NCI-H1092 treated with DMSO at 0.1 percent for 48 hours (cell line): Measurements from ENCODE around the gene CCR4.
A peak's percentile ranks its signal among the peaks of the same experiment; 100 is the strongest.
"Not testable (repeated sequence)": the region's sequence is repeated elsewhere in the genome, so short reads cannot be mapped to it uniquely, and the experiment has no call there.

Experiments used
- DNase-seq: peaks from one replicate; lab custom pipeline; 2025; lab: John Stamatoyannopoulos, UW

CCR4 gene

DNA sequence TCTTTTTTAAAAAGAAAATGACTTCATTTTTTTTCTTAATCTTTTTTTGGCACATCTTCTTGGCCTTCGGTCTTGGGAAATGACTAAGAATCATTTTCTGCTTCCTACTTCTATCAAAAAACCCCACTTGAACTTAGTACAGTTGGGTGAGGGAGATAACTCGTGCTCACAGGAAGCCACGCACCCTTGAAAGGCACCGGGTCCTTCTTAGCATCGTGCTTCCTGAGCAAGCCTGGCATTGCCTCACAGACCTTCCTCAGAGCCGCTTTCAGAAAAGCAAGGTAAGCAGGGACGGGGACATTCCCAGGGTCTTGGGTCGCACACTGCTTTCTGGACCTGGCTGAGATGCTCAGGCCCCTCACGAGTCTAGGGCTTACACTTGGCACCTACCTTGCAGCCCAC, at the start of gene CCR4:
CCR4 (plus strand) TSS at position 235 of the 402 bp plus-strand sequence. CDS start 1,779 bp downstream, outside the sequence.
- no peak for DNase-seq

DNA sequence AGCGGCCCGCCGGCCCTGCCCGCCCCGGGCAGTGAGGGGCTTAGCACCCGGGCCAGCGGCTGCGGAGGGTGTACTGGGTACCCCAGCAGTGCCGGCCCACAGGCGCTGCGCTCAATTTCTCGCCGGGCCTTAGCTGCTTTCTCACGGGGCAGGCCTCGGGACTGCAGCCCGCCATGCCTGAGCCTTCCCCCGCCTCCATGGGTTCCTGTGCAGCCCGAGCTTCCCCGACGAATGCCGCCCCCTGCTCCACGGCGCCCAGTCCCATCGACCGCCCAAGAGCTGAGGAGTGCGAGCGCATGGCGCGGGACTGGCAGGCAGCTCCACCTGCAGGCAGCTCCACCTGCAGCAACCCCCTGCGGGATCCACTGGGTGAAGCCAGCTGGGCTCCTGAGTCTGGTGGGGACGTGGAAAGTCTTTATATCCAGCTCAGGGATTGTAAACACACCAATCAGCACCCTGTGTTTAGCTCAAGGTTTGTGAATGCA, 48.5 kb upstream of the CCR4 start:
- DNase-seq, result not testable (repeated sequence)

DNA sequence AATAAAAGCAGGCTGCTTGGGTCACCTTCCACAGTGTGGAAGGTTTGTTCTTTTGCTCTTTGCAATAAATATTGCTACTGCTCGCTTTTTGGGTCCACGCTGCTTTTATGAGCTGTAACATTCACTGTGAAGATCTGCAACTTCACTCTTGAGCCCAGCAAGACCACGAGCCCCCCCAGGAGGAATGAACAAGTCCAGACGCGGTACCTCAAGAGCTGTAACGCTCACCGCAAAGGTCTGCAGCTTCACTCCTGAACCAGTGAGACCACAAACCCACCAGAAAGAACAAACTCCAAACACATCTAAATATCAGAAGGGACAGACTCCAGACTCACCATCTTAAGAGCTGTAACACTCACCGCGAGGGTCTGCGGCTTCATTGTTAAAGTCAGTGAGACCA, 47.5 kb upstream of the CCR4 start:
- no peak for DNase-seq

DNA sequence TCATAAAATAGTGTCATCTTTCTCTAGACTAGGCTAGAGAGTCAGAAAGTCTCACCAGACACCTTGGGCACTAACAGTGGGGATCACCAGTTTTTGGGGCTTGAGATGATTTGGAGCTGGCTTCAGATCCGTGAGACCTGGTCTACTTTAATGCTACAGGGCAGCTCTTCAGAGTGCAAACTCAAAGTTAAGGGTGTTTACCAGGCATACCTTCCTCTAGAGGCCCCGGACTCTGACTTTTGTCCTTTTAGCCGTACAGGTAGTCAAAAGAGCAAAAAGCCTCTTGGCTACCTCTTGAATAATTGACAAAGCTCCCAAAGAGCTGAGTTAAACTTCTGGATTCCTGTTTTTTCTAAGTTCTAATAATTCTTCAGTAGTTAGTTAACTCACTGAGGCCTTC, 41.4 kb upstream of the CCR4 start:
- DNase-seq, result no peak

DNA sequence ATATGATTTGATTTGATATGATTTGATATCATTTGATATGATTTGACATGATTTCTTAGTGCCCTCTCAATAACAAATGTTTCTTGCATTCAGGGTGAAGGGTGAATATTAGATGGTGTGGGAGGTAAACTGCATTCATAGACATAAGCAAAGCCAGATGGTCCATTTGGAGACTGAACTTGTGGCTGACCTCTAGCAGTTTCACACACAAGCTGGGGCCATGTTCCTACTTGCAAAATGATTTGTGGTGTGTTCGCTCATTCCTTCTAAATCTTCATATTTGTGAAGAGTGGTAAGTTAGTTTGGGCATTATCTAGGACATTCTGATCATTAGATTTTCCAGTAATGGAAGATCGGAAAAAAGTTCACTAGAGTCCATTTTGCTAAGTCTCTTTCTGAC, 40.5 kb upstream of the CCR4 start:
- DNase-seq, result no peak

DNA sequence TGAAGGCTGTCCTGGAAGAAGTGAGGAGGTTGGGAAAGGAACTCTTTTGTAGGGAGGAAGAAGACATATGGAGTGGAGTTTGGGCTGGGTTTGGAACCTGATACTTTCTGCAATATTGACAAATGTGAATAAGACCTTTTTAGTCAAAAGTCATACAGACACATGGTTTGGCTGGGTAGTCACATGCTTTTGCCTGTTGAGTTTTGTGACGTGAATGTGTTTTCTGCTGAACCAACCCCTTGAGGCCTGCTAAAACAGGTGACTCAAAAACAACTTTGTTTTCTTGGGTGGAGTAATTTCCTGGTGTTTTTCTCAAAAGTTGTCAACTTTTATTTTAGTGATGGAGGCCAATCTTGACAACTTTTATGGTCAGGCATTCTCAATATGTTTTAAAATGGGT, 39.4 kb upstream of the CCR4 start:
- DNase-seq, result no peak

DNA sequence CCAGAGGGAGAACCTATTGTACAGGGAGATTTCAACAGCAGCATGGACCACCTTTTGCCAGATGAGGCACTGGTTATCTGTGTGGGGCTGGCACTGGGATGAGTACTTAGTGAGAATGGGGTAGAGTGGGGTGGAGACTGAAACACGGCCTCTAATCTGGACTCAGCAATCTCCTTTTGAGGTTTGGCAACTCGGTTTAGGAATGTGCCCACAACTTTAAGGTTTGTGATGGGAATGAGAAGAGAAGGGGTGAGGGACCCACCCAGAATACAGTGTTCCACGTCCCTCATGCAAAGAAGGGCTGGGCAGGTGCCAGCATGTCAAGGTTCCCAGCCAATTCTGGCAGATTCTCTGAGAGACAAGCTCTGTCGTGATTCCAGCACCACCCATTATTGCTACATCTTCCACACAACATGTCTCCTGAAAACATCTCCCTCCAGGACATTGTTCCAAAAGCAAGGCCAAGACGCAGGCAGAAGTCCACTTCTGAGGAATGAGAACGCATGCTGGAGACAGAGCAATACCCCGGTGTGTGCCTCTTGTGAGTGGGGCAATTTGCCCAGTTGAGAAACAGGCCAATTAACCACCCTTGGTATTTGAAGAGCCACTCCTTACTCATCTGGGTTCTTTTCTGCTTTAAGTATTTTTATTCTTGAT, 37.5 kb upstream of the CCR4 start:
- DNase-seq, result no peak

DNA sequence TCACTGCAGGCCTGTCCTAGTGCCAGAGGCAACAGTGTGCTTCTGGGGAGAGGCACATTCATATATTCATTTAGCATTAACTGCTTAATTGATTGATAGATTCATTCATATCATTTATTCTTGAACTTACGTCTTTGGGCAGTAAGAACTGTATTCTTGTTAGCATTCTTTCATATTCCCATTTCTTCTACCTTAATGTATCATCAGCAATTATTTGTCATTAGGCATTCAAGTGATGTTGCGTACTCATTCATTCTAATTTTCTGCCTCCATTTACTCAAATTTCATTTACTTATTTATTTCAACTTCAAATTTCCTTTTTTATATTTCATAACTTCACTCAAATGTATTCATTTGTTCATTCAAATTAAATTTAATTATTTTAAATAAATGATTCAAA, 31.5 kb upstream of the CCR4 start:
- DNase-seq, result no peak

DNA sequence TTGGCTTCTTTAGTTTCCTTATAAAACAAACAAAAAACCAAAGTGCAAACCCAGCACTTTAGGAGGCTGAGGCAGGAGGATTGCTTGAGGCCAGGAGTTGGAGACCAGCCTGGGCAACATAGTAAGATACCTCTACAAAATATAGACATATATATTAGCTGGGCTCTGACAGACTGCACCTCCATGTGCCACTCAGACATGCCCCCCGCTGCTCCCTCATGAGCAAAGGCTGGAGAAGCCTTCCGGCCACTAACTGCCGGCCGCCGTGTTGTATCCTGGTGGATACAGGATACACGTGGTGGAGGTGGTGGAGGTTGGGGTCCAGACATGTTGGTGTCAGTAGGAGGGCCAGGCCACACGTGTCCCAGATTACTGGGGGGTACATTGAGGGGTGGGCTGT, 29.4 kb upstream of the CCR4 start:
- DNase-seq, result no peak

DNA sequence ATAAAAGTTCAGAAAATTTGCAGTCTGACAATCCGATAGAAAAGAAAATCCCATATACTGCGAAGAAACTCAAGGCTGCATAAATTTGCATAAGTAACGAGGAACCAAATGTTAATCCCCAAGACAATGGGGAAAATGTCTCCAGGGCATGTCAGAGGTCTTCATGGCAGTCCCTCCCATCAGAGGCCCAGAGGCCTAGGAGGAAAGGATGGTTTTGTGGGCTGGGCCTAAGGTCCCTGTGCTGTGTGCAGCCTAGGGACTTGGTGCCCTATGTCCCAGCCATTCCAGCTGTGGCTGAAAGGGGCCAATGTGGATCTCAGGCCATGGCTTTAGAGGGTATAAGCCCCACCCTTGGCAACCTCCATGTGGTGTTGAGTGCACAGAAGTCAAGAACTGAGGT, 21.3 kb upstream of the CCR4 start:
- DNase-seq, result no peak

DNA sequence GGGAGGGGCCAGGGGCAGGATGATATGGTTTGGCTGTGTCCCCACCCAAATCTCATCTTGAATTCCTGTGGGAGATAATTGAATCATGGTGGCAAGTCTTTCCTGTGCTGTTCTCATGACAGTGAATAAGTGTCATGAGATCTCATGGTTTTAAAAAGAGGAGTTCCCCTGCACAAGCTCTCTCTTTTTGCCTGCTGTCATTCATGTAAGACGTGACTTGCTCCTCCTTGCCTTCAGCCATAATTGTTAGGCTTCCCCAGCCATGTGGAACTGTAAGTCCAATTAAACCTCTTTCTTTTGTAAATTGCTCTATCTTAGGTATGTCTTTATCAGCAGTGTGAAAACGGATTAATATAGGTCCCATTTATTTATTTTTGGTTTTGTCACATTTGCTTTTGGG, 20.2 kb upstream of the CCR4 start:
- not testable (repeated sequence) for DNase-seq

DNA sequence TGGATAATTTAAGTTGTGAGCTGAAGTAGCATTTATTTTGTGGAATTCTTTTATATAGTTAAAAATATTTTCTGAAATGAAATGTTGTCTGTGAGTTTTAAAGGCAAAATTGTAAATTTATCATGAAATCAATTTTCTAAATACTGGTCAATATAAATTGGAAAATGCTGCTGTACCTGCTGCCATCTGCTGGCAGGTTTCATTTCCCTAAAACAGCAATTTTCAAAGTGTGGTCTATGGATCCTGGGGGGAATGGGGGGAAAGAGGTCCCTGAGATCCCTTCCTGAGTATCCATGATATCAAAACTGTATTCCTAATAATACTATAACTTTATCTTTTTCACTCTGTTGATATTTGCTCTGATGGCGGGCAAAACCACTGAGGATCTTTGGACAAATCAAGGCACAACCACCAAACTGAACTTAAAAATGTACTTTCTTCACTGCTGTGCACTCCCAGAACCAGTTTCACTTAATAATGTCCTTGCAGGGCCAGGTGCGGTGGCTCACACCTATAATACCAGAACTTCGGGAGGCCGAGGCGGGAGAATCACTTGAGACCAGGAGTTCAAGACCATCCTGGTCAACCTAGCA, 17.2 kb upstream of the CCR4 start:
- peak; percentile 14 for DNase-seq

DNA sequence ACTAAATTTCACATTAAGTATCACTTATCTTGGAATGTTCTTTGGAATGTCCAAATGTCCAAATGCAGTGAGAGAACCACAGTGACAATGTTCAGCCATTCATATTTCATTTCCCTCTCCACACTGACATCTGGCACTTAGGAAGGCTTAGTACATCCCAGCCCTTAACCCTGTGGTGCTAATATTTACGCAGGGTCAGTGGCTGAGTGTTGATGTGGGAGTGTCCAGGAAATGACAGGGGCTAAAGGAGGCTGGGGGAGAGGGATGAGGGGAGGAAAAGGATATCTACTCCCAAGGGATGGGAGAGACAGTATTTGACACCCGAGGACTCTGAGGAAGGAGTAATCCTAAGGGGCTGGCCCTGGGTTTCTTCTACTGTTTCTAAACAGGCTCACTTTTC, 14.1 kb upstream of the CCR4 start:
- DNase-seq, result no peak

DNA sequence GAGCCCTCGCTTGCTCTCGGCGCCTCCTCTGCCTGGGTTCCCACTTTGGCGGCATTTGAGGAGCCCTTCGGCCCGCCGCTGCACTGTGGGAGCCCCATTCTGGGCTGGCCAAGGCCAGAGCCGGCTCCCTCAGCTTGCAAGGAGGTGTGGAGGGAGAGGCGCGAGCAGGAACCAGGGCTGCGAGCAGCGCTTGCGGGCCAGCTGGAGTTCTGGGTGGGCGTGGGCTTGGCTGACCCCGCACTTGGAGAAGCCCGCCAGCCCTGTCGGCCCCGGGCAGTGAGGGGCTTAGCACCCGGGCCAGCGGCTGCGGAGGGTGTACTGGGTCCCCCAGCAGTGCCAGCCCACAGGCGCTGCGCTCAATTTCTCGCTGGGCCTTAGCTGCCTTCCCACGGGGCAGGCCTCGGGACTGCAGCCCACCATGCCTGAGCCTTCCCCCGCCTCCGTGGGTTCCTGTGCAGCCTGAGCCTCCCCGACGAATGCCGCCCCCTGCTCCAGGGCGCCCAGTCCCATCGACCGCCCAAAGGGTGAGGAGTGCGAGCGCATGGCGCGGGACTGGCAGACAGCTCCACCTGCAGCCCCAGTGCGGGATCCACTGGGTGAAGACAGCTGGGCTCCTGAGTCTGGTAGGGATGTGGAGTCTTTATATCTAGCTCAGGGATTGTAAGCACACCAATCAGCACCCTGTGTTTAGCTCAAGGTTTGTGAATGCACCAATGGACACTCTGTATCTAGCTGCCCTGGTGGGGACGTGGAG, 11.7 kb upstream of the CCR4 start:
- not testable (repeated sequence) for DNase-seq

DNA sequence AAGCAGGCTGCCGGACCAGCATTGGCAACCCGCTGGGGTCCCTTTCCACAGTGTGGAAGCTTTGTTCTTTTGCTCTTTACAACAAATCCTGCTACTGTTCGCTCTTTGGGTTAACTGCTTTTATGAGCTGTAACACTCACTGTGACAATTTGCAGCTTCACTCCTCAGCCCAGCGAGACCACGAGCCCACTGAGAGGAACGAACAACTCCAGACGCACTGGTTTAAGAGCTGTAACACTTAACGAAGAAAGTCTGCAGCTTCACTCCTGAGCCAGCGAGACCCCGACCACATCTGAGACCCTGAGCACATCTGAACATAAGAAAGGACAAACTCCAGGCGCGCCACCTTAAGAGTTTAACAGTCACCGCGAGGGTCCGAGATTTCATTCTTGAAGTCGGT, 10.7 kb upstream of the CCR4 start:
- no peak for DNase-seq

DNA sequence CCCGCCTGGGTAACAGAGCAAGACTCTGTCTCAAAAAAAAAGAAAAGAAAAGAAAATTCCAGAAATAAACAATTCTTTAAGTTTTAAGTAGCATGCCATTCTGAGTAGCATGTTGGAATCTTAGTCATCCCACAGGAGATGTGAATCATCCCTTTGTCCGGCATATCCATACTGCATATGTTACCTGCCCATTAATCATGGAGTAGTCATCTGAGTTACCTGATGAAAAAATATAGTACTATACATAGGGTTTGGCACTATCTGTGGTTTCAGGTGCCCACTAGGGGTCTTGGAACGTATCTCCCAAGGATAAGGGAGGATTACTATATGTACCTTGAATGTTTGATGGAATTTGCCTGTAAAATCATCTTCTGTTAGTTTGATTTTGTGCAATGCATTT, 6.3 kb upstream of the CCR4 start:
- no peak for DNase-seq

DNA sequence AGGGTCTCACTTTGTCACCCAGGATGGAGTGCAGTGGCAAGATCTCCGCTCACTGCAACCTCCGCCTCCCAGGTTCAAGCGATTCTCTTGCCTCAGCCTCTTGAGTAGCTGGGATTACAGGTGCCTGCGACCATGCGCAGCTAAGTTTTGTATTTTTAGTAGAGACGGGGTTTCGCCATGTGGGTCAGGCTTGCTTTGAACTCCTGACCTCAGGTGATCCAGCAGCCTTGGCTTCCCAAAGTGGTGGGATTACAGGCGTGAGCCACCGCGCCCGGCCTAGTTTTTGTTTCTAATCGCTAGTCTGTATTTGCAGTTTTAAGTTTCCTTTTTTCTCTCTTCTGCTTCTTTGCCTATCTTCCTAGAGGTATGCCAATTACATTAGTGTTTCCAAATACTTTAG, 5.8 kb upstream of the CCR4 start:
- not testable (repeated sequence) for DNase-seq

DNA sequence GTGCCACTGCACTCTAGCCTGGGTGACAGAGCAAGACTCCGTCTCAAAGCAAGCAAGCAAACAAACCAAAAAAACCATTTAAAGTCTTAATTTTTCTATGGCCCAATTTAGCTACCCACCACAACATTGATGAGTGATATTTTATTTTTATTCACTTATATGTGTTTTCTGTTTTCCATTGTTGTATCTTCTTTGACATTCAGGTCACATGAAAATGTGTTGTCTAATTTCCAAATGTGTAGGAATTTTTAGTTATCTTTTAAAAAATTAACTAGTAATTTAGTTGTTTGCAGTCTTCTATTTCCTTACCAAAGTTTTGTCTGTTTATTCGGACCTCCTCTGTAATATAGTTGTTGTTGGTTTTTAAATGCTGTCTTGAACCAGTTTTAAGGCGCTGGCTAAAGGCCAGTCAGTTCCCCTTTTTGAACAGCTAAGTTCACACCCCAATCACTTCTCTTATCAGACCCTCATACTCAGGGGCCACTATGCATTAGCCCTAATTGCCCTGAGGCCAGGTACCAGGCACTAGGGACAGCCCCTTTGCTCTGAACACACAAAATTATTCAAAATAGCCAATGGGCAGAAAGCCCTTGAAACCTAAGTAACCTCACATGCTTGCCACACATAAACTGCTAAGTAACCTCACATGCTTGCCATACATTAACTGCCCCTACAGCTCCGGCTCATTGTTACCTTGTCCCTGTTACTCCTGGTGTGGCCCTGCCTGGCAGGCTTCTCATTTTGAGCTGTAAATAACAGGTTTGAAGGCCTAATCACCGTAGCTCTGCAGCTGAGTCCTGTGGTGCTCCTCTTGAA, 4.3 kb upstream of the CCR4 start:
- DNase-seq, result no peak

DNA sequence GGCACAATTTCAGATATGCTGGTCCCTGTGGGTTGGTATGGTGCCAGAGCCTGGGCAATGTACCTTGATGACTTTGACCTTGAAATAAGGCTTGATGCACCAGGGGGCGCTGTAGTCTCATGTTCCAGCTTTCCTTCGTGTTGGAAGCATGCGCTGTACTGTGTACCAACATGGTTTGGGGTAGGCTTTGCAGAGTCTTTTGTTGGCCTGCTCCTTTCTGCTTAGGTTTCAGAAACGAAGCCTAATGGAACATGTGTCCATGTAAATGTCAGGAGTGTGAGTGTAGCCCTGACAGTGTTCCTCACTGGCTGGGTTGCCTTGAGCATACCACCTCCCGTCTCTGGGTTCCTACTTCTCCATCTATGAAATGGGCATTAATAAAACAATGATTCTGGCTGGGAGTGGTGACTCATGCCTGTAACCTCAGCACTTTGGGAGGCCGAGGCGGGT, 3.6 kb upstream of the CCR4 start:
- peak; percentile 73 for DNase-seq

DNA sequence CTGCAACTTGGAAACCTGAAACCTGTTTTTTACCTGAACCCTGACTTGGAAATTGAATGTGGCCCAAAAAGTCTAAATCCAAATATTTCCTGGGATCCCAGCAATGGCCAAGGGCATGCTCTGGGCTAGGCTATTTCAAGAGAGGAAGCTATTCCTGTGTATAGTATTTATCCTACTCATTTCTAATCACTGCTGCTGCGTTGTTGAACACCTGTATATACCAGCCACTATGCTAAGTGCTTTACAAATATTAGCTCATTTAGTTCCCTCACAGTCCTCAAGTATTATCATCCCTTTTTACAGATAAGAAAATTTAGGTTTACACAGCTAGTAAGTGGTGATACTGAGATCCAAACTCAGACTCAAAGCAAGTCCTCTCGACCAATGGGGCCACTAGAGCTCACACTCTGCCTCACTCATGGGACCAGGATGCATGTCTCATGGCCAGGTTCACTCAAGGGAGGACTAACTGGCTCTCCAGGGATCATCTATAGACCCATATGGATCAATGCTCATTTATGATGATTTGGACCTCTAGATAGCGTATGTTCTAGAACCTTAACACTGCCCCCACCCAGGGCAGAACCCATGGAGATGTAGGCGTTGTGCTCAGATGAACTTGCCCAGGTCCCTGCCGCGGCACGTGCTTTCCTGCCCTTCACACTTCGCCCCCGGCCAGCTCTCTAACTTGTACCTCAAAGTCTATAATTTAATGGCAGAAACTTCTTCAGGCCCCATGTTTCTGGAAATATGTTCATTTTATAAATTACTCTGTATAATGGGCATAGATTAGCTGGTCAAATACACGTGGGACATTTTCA, 2.6 kb upstream of the CCR4 start:
- peak; percentile 8 for DNase-seq

DNA sequence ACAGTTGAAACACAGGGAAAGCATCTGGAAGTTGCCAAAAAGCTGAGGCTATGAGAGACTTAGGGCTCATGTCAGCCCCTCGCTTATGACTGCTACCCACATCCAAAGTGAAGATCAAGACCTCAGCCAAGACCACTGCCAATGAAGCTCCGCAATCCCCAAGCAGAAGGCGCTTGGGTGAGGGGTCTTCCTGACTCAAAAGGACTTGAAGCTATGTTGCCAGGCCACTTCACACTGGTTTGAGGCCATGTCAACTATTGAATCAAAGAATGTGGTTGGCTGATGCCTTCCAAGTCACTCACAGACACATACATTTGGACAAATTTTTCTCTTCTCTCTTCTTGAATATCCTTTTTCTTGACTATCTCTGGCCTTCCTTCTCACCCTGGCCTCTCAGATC, 928 bp upstream of the CCR4 start:
- DNase-seq, result no peak
